CD8-positive, alpha-beta memory T cell (primary cell): ENCODE results near the gene BNC2. TPM values are rescaled to one million over a fixed set of nuclear protein-coding genes. Genes with fewer than 3 reads are reported as not detected.

Source experiments
- CTCF ChIA-PET: fragments of 350-600 bp; sonication (Branson Sonifier 250); formaldehyde crosslinking; loops from one replicate; lab custom pipeline; 2021; ENCODE audit warnings: antibody characterized with exemption; lab: Charles Lee
- POLR2A ChIA-PET: fragments of 350-600 bp; sonication (Branson Sonifier 250); formaldehyde crosslinking; loops from one replicate; lab custom pipeline; 2021; ENCODE audit warnings: antibody characterized with exemption; lab: Charles Lee
- DNase-seq, 5 donors: peaks; one replicate each; pipeline versions ENCODE4 v3.0.0 to v3.0.0-alpha.2; 2020 to 2022; ENCODE audit warnings: mixed read lengths in 1 of 5
- H3K27ac ChIP-seq: one replicate; pipeline ENCODE4 v1.7.0; 2013; ENCODE audit warnings: low read depth, mild to moderate bottlenecking, low read length, moderate library complexity
- H3K27me3 ChIP-seq: 2 replicates; pipeline ENCODE4 v1.7.0; 2013; ENCODE audit warnings: low read length, mild to moderate bottlenecking; ENCODE audit not compliant: insufficient read depth, poor library complexity, severe bottlenecking
- H3K36me3 ChIP-seq: 2 replicates; pipeline ENCODE4 v1.7.0; 2013; ENCODE audit warnings: mild to moderate bottlenecking, low read length, moderate library complexity; ENCODE audit not compliant: insufficient read depth
- H3K4me1 ChIP-seq: 2 replicates; pipeline ENCODE4 v1.7.0; 2013; ENCODE audit warnings: mild to moderate bottlenecking, low read length, moderate library complexity; ENCODE audit not compliant: insufficient read depth
- H3K4me3 ChIP-seq: 2 replicates; pipeline ENCODE4 v1.7.0; 2013; ENCODE audit warnings: mild to moderate bottlenecking, low read length
- H3K9me3 ChIP-seq: 2 replicates; pipeline ENCODE4 v1.7.0; 2013; ENCODE audit warnings: mild to moderate bottlenecking, low read length
- H3K27ac Mint-ChIP-seq, 8 donors: one replicate each; pipeline ENCODE4 v1.8.0; 2020 to 2021; ENCODE audit warnings: mixed read lengths in 8 of 8, mild to moderate bottlenecking in 6 of 8, inconsistent platforms in 3 of 8, moderate library complexity in 3 of 8
- H3K27me3 Mint-ChIP-seq, 2 donors: one replicate each; pipeline ENCODE4 v1.8.0; 2020 to 2021; ENCODE audit warnings: mixed read lengths in 2 of 2, mild to moderate bottlenecking in 1 of 2, moderate library complexity in 1 of 2
- H3K36me3 Mint-ChIP-seq, 3 donors: one replicate each; pipeline ENCODE4 v1.8.0; 2020 to 2021; ENCODE audit warnings: mixed read lengths in 3 of 3, inconsistent platforms in 1 of 3, mild to moderate bottlenecking in 1 of 3
- H3K4me1 Mint-ChIP-seq, 3 donors: one replicate each; pipeline ENCODE4 v1.8.0; 2020 to 2021; ENCODE audit warnings: mixed read lengths in 3 of 3, inconsistent platforms in 1 of 3, mild to moderate bottlenecking in 1 of 3
- H3K4me3 Mint-ChIP-seq, 7 donors: one replicate each; pipeline ENCODE4 v1.8.0; 2020 to 2021; ENCODE audit warnings: mixed read lengths in 7 of 7, mild to moderate bottlenecking in 6 of 7, moderate library complexity in 4 of 7, inconsistent platforms in 2 of 7
- H3K9me3 Mint-ChIP-seq, 5 donors: one replicate each; pipeline ENCODE4 v1.8.0; 2020 to 2022; ENCODE audit warnings: mixed read lengths in 5 of 5, mild to moderate bottlenecking in 3 of 5, moderate library complexity in 2 of 5, inconsistent platforms in 1 of 5
- polyA plus RNA-seq: library from polyadenylated mRNA; unstranded; fragments of 300-500 nt; fragmentation: Illumina TruSeq; gene quantifications from one replicate; pipeline ENCODE4 v1.2.3, GENCODE V29; 2021
- total RNA-seq, 2 experiments: library from RNA; stranded (reverse); gene quantifications; one replicate each; pipeline ENCODE4 v1.2.3, GENCODE V29; 2021

BNC2 gene
- total and polyA plus RNA-seq, 3 experiments from 2014 or later = 0.18 TPM; not detected in 2

GRCh38 chr9:16879416-16879815 is 8.9 kb upstream of the BNC2 start:
- no peaks in the 10 kb centered on the region for H3K4me1 ChIP-seq
- no peak overlapping the region for H3K27ac Mint-ChIP-seq
- H3K4me3 Mint-ChIP-seq = no peak overlapping the region
- CTCF ChIA-PET = no interaction called here
- peaks cover 5 to 14% (median 12%) of the 10 kb centered on the region in 5 donors for H3K9me3 Mint-ChIP-seq
- H3K4me1 Mint-ChIP-seq = no peaks in the 10 kb centered on the region
- no peaks in the 10 kb centered on the region for H3K9me3 ChIP-seq
- H3K27me3 Mint-ChIP-seq = no peaks in the 10 kb centered on the region
- no peak for DNase-seq
- POLR2A ChIA-PET = no interaction called here
- H3K36me3 ChIP-seq = no peaks in the 10 kb centered on the region
- no peaks in the 10 kb centered on the region for H3K36me3 Mint-ChIP-seq
- H3K27ac ChIP-seq = no peak overlapping the region
- no peak overlapping the region for H3K4me3 ChIP-seq
- H3K27me3 ChIP-seq = no peaks in the 10 kb centered on the region

- H3K27ac Mint-ChIP-seq = no peak overlapping the region
- Histone ChIP-seq H3K27me3 (no peaks in the 10 kb centered on the region), H3K9me3 (no peaks in the 10 kb centered on the region), H3K4me1 (no peaks in the 10 kb centered on the region), H3K27ac (no peak overlapping the region), H3K4me3 (no peak overlapping the region), H3K36me3 (no peaks in the 10 kb centered on the region)
- no peaks in the 10 kb centered on the region for H3K4me1 Mint-ChIP-seq
- ChIA-PET POLR2A (no interaction called here), CTCF (no interaction called here)
- H3K27me3 Mint-ChIP-seq = peaks cover 0 to 14% of the 10 kb centered on the region in 2 donors
- H3K9me3 Mint-ChIP-seq = peaks cover 5 to 15% (median 7%) of the 10 kb centered on the region in 5 donors
- no peak for DNase-seq
- no peak overlapping the region for H3K4me3 Mint-ChIP-seq
- no peaks in the 10 kb centered on the region for H3K36me3 Mint-ChIP-seq
These were observed 6.8 kb upstream of the BNC2 start for GRCh38 chr9:16877256-16877655.

GRCh38 chr9:16873126-16873802 is 2.8 kb upstream of the BNC2 start:
- ChIA-PET POLR2A (no interaction called here), CTCF (no interaction called here)
- Mint-ChIP-seq H3K27ac (no peak overlapping the region), H3K4me1 (peaks cover 0 to 5% (median 2%) of the 10 kb centered on the region in 3 donors), H3K36me3 (no peaks in the 10 kb centered on the region), H3K27me3 (peaks cover 20 to 37% of the 10 kb centered on the region in 2 donors), H3K9me3 (peaks cover 0 to 14% (median 3%) of the 10 kb centered on the region in 5 donors), H3K4me3 (no peak overlapping the region)
- H3K4me3 ChIP-seq = no peak overlapping the region
- no peak overlapping the region for H3K27ac ChIP-seq
- H3K27me3 ChIP-seq = no peaks in the 10 kb centered on the region
- H3K4me1 ChIP-seq = no peaks in the 10 kb centered on the region
- H3K9me3 ChIP-seq = no peaks in the 10 kb centered on the region
- H3K36me3 ChIP-seq = no peaks in the 10 kb centered on the region
- no peak for DNase-seq

GRCh38 chr9:16871336-16872151 is 1.1 kb upstream of the BNC2 start:
- peaks cover 0 to 5% (median 2%) of the 10 kb centered on the region in 3 donors for H3K4me1 Mint-ChIP-seq
- H3K27ac Mint-ChIP-seq = no peak overlapping the region
- H3K4me3 Mint-ChIP-seq = peak overlapping the region in 4 of 7 donors; percentile 47 to 88 (median 68)
- no peaks in the 10 kb centered on the region for H3K27me3 ChIP-seq
- H3K4me1 ChIP-seq = no peaks in the 10 kb centered on the region
- H3K36me3 ChIP-seq = no peaks in the 10 kb centered on the region
- no peak for DNase-seq
- H3K4me3 ChIP-seq = no peak overlapping the region
- peaks cover 20 to 37% of the 10 kb centered on the region in 2 donors for H3K27me3 Mint-ChIP-seq
- H3K9me3 ChIP-seq = no peaks in the 10 kb centered on the region
- no peak overlapping the region for H3K27ac ChIP-seq
- ChIA-PET POLR2A (no interaction called here), CTCF (no interaction called here)
- H3K36me3 Mint-ChIP-seq = no peaks in the 10 kb centered on the region
- peaks cover 0 to 10% (median 0%) of the 10 kb centered on the region in 5 donors for H3K9me3 Mint-ChIP-seq

GRCh38 chr9:16869882-16870595 is 431 bp downstream of the BNC2 start:
- Histone ChIP-seq H3K4me3 (no peak overlapping the region), H3K27me3 (no peaks in the 10 kb centered on the region), H3K9me3 (no peaks in the 10 kb centered on the region), H3K36me3 (no peaks in the 10 kb centered on the region), H3K4me1 (no peaks in the 10 kb centered on the region), H3K27ac (no peak overlapping the region)
- Mint-ChIP-seq H3K36me3 (no peaks in the 10 kb centered on the region), H3K9me3 (peaks cover 0 to 9% (median 0%) of the 10 kb centered on the region in 5 donors), H3K27me3 (peaks cover 20 to 37% of the 10 kb centered on the region in 2 donors), H3K27ac (peak overlapping the region in 1 of 8 donors; percentile 9), H3K4me1 (peaks cover 0 to 5% (median 2%) of the 10 kb centered on the region in 3 donors), H3K4me3 (peak overlapping the region in 1 of 7 donors; percentile 78)
- ChIA-PET POLR2A (no interaction called here), CTCF (no interaction called here)
- DNase-seq = no peak

- H3K27me3 Mint-ChIP-seq = peaks cover 20 to 37% of the 10 kb centered on the region in 2 donors
- no peaks in the 10 kb centered on the region for H3K36me3 Mint-ChIP-seq
- POLR2A ChIA-PET = no interaction called here
- Histone ChIP-seq H3K36me3 (no peaks in the 10 kb centered on the region), H3K9me3 (no peaks in the 10 kb centered on the region), H3K4me1 (no peaks in the 10 kb centered on the region), H3K4me3 (no peak overlapping the region), H3K27me3 (no peaks in the 10 kb centered on the region), H3K27ac (no peak overlapping the region)
- DNase-seq = no peak
- CTCF ChIA-PET = no interaction called here
- H3K4me3 Mint-ChIP-seq = peak overlapping the region in 1 of 7 donors; percentile 14
- H3K4me1 Mint-ChIP-seq = peaks cover 0 to 5% (median 2%) of the 10 kb centered on the region in 3 donors
- H3K9me3 Mint-ChIP-seq = peaks cover 0 to 9% (median 0%) of the 10 kb centered on the region in 5 donors
- no peak overlapping the region for H3K27ac Mint-ChIP-seq
These were observed 1.2 kb downstream of the BNC2 start for GRCh38 chr9:16869131-16869881.

- no peaks in the 10 kb centered on the region for H3K27me3 ChIP-seq
- Mint-ChIP-seq H3K36me3 (no peaks in the 10 kb centered on the region), H3K9me3 (peaks cover 0 to 9% (median 0%) of the 10 kb centered on the region in 5 donors), H3K27me3 (peaks cover 20 to 34% of the 10 kb centered on the region in 2 donors), H3K4me1 (peaks cover 0 to 5% (median 2%) of the 10 kb centered on the region in 3 donors), H3K4me3 (no peak overlapping the region), H3K27ac (no peak overlapping the region)
- ChIA-PET POLR2A (no interaction called here), CTCF (no interaction called here)
- no peaks in the 10 kb centered on the region for H3K36me3 ChIP-seq
- H3K9me3 ChIP-seq = no peaks in the 10 kb centered on the region
- no peak overlapping the region for H3K27ac ChIP-seq
- H3K4me3 ChIP-seq = no peak overlapping the region
- no peak for DNase-seq
- no peaks in the 10 kb centered on the region for H3K4me1 ChIP-seq
These were observed 1.8 kb downstream of the BNC2 start for GRCh38 chr9:16868701-16869100.
